Measurements from ENCODE around the gene TRIM68.

GRCh38 chr11:4560467-4560866, 47.6 kb downstream of the TRIM68 start:
- no peak for TF ChIP-seq EZH2 (IDR thresholded peaks at IDR 0.05)
- TF ChIP-seq CTCF (IDR thresholded peaks at IDR 0.05), result no peak
- TF ChIP-seq EZH2phosphoT487 (IDR thresholded peaks at IDR 0.05), result no peak

All from neural progenitor cell (in vitro differentiated cells).